ENCODE measurements around the gene FBXO48.
"Not testable (repeated sequence)": the region's sequence is repeated elsewhere in the genome, so short reads cannot be mapped to it uniquely, and the experiment has no call there.

Gene FBXO48, protein sequence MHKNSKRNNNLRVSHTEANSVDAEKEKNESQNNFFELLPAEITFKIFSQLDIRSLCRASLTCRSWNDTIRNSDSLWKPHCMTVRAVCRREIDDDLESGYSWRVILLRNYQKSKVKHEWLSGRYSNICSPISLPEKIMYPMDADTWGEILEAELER

GRCh38 chr2:68467077-68467960 lies at the start of gene FBXO48, which contains the start of gene APLF:
FBXO48 (minus strand) TSS chr2:68467294; CDS start chr2:68465145, 2,149 bp downstream.
APLF (plus strand) TSS chr2:68467585; CDS start chr2:68467732, 147 bp downstream.
- DNase-seq, result peak; percentile 96

DNA sequence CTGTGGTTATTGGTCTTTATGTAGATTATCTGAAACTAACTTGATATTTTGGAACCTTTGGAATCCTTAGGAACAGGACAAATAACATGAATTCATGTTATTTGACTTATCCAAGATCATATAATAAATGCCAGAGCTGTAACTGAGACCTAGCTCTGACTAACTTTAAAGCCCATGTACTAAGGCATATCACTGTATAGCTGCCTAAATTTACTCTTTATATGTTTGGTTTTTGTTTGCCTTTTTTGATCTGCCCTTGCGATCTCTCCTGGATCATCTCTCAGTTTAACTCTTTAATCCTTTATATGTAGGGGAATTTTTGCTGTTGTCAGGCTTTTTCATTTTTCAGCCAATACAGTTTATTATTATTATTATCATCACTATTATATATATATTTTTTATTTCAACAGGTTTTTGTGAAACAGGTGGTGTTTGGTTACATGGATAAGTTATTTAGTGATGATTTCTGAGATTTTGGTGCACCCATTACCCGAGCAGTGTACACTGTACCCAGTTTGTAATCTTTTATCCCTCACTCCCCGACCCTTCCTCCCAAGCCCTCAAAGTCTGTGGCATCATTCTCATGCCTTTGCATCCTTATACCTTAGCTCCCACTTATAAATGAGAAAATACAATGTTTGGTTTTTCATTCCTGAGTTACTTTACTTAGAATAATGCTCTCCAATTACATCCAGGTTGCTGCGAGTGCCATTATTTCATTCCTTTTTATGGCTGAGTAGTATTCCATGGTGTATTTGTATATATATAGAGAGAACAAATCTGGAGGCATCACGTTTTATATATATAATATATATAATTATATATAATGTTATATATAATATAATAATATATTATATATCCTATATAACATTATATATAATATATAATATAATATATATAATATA lies 49.2 kb upstream of the FBXO48 start:
- no peak for DNase-seq

GRCh38 chr2:68514316-68514929 lies 47.3 kb upstream of the FBXO48 start:
- no peak for DNase-seq

DNA sequence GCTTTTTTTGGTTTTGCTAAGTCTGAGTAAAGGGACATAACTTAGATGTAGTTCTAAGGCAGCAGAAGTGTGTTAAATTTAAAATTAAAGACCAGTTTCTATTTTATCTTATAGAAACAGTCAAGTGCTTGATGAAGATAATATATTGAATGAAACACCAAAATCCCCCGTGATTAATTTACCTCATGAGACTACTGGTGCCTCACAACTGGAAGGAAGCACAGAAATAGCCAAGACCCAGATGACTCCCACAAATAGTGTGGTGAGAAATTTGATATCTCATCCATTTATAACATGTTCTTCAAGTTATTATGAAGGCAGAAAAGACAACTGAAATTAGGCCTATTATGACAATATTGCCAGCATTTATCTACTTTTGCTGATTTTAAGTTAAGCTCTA lies 45.9 kb upstream of the FBXO48 start:
- no peak for DNase-seq

GRCh38 chr2:68512326-68512725 lies 45.2 kb upstream of the FBXO48 start:
- no peak for DNase-seq

DNA sequence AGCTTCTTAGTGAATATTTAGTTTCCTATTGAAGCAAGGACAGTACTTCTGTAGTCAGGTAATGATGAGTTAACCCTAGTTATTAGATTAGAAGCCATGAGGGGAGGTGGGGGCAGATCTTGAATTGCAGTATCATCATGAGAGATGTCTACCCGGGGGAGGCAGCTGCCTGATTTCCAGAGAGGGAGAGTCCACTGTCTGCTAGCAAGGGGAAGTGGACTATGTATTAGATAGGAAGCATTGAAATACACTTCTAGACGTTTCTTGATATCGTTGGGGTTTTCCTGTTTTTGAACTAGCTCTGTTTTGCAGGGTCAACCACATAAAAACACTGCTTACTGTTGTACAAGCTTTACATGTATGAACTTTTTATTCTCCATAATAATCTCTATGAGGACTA lies 39.1 kb upstream of the FBXO48 start:
- no peak for DNase-seq

DNA sequence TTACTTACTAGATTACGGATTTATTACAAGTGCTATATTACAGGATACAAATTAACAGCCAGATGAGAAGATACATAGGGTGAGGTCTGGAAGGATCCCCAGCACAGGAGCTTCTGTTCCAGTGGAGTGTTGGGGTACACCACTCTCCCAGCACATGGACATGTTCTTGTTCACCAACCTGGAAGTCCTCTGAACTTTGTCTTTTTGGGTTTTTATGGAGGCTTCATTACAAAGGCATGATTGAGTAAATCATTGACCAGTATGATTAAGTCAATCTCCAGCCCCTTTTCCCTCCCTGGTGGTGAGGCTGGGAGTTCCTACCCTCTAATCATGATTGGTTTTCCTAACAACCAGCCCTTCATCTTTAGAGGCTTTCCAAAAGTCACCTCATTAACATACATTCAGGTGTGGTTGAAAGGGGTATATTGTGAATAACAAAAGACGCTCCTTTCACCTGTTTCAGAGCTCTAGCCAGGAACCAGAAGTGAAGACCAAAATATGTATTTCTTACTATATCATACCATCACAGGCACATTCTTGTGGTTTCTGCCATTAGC lies 38.6 kb upstream of the FBXO48 start:
- no peak for DNase-seq

GRCh38 chr2:68501768-68502167 lies 34.7 kb upstream of the FBXO48 start:
- DNase-seq, result no peak

- DNase-seq, result no peak
These were observed 33.6 kb upstream of the FBXO48 start for GRCh38 chr2:68500649-68501048.

DNA sequence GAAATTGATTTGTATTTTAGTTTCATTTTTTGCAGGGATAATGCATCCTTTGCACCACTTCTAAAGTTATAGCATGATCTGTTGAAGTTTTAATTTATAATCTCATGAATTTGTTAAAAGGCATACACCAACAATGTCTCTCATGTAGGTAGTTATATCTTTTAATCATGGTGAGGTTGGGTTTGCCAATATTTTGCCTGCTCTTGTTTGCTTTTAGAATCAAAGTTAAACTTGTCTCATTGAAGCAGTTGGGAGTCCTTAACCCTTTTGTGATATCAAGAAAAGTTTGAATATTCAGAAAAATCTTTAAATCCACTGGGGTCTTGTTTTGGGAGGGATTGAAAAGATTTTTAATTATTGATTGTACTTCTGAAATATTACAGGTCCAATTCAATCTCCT lies 32.0 kb upstream of the FBXO48 start:
- DNase-seq, result no peak

DNA sequence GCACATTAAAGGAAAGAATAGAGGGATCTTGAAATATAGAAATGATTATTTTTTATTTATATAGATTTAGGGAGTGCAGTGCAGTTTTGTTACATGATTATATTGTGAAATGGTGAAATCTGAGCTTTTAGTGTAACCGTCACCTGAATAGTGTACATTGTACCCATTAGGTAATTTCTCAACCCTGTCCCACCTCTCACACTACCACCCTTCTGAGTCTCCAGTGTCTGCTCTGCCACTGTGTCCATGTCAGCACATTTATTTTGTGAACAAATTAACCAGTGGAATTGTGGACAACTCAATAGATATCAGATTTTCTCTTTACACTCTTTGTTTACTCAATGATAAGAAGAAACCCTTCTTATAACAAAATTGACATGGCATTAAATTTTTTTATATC lies 24.5 kb upstream of the FBXO48 start:
- DNase-seq, result no peak

GRCh38 chr2:68489282-68489681 lies 22.2 kb upstream of the FBXO48 start:
- no peak for DNase-seq

- not testable (repeated sequence) for DNase-seq
These were observed 21.5 kb upstream of the FBXO48 start for GRCh38 chr2:68488605-68489004.

DNA sequence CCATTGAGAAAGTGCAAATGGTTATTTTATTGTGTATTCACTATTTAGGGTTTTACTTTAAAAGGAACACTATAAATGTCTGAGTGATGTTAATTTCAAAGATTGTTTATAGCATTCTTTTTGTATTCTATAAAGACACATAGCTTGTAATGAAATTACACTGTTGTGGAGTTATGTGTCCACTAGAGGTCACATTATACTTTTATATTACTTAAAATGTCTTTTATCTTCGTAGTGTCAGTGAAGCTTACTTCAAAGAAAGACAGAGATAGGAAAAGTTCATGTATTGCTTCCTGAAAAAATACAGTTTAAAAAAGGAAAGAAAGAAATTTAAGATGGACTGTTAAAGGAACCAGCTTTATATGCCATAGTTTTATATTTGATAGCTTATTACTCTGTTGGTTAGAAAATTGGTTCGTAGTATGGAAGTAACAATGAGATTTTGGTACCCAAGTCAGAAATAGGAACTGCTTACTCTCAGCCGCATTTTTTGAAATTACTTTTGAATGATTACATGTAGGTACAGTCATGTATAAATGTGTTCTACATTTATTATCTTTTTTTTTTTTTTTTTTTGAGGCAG lies 20.8 kb upstream of the FBXO48 start:
- no peak for DNase-seq

- no peak for DNase-seq
These were observed 15.9 kb upstream of the FBXO48 start for GRCh38 chr2:68483011-68483410.

- DNase-seq, result no peak
These were observed 15.3 kb upstream of the FBXO48 start for GRCh38 chr2:68482296-68482820.

DNA sequence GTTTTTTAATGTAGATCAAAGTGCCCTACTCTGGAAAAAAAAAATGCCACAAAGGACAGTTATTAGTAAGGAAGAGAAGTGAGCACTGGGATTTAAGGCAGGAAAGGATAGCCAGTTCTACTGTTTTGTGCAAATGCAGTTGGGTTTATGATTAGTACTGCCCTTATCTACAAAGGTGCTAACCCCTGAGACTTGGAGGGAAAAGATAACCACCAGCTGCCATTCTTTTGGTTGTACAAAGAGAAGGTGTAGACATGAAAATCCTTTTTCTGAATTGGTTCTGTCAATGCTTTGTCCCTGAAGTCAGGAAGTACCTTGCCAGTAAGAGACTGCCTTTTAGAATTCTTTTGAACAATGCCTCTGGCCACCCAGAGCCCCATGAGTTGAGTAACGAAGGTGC lies 11.6 kb upstream of the FBXO48 start:
- DNase-seq, result no peak

DNA sequence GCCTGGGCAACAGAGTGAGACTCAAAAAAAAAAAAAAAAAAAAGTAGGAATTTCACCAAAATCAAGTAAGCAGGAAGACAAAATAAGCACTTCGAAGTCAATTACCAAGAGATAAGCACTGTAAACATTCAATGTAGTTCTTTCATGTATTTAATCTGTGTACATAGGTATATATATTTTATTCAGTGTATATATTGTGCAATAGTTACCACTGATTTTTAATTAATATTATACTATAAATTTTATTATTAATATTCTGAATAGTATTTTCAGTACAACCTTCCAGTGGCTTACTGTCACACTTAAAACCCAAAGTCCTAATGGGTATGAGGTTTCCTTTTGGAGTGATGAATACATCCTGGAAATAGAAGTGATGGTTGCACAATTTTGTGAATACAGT lies 9.4 kb upstream of the FBXO48 start:
- no peak for DNase-seq

DNA sequence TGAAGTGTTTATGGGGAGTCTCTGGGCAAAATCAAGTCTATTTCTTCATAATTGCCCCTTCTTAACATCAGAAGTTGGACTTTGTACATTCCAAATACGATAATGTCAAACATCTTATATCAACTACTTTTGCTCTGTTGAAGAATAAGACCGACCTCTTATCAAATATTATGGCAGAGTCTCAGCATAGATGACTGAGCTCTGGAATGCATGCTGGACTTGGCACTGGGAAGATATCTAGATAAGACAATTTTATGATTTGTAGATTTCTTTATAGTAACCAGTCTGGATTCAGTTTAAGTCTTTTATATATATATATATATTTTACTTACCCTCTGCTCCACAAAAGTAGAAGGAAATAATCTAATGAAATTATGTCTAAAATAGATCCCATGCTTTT lies 8.5 kb upstream of the FBXO48 start:
- no peak for DNase-seq

DNA sequence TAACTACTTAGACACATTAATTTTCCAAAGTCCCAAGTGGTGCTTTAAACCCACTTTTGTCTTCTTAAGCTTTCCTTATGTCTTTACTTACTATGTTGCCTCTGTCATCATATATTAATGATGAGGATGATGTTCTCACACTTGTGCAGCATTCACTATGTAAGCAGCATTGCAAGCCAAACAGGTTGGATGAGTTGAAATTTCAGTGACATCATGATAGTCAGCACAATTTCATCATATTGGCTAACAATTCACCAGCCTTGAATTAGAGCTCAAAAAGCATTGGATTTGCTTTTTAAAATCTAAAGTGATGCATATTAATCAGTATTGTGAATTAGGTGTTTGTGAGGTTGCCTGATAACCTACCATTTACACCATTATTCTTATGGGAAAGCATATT lies 8.0 kb upstream of the FBXO48 start:
- DNase-seq, result no peak

DNA sequence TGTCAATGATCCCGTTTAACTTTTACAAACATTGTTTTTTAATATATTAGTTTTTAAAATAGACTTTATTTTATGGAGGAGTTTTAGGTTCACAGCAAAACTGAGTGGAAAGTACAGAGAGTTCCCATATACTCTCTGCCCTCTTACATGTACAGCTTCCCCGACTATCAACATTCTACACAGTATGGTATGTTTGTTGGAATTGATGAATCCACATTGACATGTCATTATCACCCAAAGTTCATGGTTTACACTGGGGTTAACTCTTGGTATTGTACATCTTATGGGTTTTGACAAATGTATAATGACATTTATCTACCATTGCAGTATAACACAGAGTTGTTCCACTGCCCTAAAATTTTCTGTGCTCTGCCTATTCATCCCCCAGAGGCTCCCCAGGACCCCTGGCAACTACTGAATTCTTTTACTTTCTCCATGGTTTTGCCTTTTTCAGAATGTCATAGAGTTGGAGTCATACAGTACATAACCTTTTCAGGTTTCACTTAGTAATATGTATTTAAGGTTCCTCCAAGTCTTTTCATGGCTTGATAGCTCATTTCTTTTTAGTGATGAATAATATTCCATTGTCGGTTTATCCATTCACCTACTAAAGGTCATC lies 5.8 kb upstream of the FBXO48 start:
- DNase-seq, result no peak

GRCh38 chr2:68471385-68471784 lies 4.3 kb upstream of the FBXO48 start:
- DNase-seq, result no peak
